ENCODE measurements around the gene LCOR. TPM values are rescaled to one million over a fixed set of nuclear protein-coding genes. Genes with fewer than 3 reads are reported as not detected.

Gene LCOR
- total RNA-seq, 4 donors from 2014 or later, result 7.7 to 2,027 (median 132) TPM

DNA sequence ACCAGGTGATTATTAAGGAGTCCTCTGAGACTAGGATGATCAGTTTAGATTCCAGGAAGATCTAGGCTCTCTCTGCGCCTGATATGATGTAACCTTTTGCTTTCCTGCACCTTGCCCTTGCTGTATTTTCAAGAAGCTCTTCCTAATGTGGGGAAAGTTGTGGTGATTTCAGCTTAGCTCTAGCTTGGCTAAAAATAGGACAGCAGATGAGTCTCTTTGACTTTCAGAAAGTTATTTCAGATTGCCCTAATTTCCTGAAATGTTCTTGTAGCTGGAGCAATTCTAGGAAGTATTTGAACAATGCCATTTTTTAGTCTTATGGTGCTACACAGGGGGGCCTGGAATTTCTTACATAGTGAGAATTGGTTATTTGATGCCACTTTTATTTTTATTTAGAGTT lies 3.8 kb downstream of the LCOR start:
- no peak for DNase-seq
- H3K4me1 ChIP-seq, result peaks cover 0 to 5% of the 10 kb centered on the region in 2 donors
- intact Hi-C loops (cut with DNase I; ENCODE audit: low total_unique reads), result loop anchor here (10.0 kb wide), 1 partner anchor 461 kb away; no protein-coding TSS in a partner anchor
- H3K36me3 ChIP-seq, result no peaks in the 10 kb centered on the region
- no peaks in the 10 kb centered on the region for H3K27me3 ChIP-seq
- no peak overlapping the region for H3K4me3 ChIP-seq
- H3K9me3 ChIP-seq, result no peaks in the 10 kb centered on the region
- TF ChIP-seq, protein P1, sequence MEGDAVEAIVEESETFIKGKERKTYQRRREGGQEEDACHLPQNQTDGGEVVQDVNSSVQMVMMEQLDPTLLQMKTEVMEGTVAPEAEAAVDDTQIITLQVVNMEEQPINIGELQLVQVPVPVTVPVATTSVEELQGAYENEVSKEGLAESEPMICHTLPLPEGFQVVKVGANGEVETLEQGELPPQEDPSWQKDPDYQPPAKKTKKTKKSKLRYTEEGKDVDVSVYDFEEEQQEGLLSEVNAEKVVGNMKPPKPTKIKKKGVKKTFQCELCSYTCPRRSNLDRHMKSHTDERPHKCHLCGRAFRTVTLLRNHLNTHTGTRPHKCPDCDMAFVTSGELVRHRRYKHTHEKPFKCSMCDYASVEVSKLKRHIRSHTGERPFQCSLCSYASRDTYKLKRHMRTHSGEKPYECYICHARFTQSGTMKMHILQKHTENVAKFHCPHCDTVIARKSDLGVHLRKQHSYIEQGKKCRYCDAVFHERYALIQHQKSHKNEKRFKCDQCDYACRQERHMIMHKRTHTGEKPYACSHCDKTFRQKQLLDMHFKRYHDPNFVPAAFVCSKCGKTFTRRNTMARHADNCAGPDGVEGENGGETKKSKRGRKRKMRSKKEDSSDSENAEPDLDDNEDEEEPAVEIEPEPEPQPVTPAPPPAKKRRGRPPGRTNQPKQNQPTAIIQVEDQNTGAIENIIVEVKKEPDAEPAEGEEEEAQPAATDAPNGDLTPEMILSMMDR (IDR thresholded peaks at IDR 0.05), result no peak
- TF ChIP-seq POLR2A (IDR thresholded peaks at IDR 0.05), result no peak
- H3K27ac ChIP-seq, result peak overlapping the region in 1 of 2 donors; percentile 45

GRCh38 chr10:96838529-96838928 lies 6.4 kb downstream of the LCOR start:
- no peak for DNase-seq
- peaks cover 0 to 5% of the 10 kb centered on the region in 2 donors for H3K4me1 ChIP-seq
- no peaks in the 10 kb centered on the region for H3K36me3 ChIP-seq
- H3K27me3 ChIP-seq, result no peaks in the 10 kb centered on the region
- no peaks in the 10 kb centered on the region for H3K9me3 ChIP-seq
- no peak overlapping the region for H3K4me3 ChIP-seq
- intact Hi-C loops (cut with DNase I; ENCODE audit: low total_unique reads), result loop anchor here (10.0 kb wide), 1 partner anchor 464 kb away; no protein-coding TSS in a partner anchor
- H3K27ac ChIP-seq, result no peak overlapping the region
- no peak for TF ChIP-seq POLR2A (IDR thresholded peaks at IDR 0.05)
- TF ChIP-seq, protein P1 (IDR thresholded peaks at IDR 0.05), result no peak

DNA sequence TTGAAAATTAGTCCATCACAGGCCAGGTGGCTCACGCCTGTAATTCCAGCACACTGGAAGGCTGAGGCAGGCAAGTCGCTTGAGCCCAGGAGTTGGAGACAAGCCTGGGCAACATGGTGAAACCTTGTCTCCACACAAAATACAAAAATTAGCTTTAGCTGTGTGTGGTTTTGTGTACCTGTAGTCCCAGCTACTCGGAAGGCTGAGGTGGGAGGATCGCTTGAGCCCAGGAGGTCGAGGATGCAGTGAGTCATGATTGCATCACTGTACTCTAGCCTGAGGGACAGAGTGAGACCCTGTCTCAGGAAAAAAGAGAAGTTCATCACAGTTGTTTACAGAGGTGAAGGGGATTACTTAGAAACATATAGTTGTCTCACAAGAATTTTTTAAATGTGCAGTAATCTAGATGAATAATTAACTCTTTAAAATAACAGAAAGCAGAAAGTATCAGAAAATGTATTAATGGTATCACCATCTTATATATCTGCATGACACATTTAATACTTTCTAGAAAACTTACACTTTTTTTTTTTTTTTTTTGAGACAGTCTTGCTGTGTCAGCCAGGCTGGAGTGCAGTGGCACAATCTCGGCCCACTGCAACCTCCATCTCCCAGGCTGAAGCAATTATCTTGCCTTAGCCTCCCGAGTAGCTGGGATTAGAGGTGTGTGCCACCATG lies 8.9 kb downstream of the LCOR start:
- Histone ChIP-seq H3K9me3 (no peaks in the 10 kb centered on the region), H3K27me3 (no peaks in the 10 kb centered on the region), H3K27ac (peak overlapping the region in 1 of 2 donors; percentile 17), H3K4me3 (no peak overlapping the region), H3K4me1 (no peaks in the 10 kb centered on the region), H3K36me3 (no peaks in the 10 kb centered on the region)
- DNase-seq, result no peak
- TF ChIP-seq, protein P1 (IDR thresholded peaks at IDR 0.05), result no peak
- TF ChIP-seq POLR2A (IDR thresholded peaks at IDR 0.05), result no peak
- intact Hi-C loops (cut with DNase I; ENCODE audit: low total_unique reads), result no loop called here

DNA sequence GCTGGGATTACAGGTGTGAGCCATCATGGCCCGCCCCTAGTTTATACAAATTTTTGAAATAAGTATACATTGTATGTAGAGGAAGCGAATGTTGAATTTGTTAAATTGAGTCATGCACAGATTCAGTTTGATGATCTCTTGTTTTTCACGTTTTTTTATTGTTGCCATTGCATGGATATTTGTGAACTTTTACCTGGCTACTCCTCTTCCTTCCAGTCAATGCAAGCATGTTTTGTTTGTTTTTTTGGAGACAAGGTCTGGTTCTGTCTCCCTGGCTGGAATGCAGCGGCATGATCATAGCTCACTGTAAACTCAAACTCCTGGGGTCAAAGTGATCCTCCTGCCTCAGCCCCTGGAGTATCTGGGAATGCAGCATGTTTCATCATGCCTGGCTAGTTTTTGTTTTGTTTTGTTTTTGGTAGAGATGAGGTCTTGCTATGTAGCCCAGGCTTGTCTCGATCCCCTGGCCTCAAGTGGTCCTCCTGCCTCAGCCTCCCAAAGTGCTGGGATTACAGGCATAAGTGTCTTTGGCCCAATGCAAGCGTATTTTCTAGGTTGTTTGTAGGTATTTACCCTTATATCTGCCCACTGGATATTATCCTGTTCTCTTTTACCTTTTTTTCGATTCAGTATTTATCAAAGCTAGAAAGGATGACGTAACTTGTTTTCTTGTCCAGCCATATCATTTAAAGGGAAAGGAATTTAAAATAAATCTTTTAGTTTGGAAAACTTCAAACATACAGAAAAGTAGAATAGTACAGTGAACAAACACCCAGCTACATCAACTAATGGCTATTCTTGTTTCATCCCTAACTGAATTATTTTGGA lies 11.0 kb downstream of the LCOR start:
- no peaks in the 10 kb centered on the region for H3K9me3 ChIP-seq
- H3K27ac ChIP-seq, result no peak overlapping the region
- H3K27me3 ChIP-seq, result no peaks in the 10 kb centered on the region
- TF ChIP-seq, protein P1 (IDR thresholded peaks at IDR 0.05), result no peak
- no peak for TF ChIP-seq POLR2A (IDR thresholded peaks at IDR 0.05)
- H3K4me3 ChIP-seq, result no peak overlapping the region
- intact Hi-C loops (cut with DNase I; ENCODE audit: low total_unique reads), result no loop called here
- H3K4me1 ChIP-seq, result no peaks in the 10 kb centered on the region
- no peaks in the 10 kb centered on the region for H3K36me3 ChIP-seq
- no peak for DNase-seq

GRCh38 chr10:96843823-96844222 lies 11.7 kb downstream of the LCOR start:
- Histone ChIP-seq H3K36me3 (no peaks in the 10 kb centered on the region), H3K27ac (no peak overlapping the region), H3K27me3 (no peaks in the 10 kb centered on the region), H3K9me3 (no peaks in the 10 kb centered on the region), H3K4me3 (no peak overlapping the region), H3K4me1 (no peaks in the 10 kb centered on the region)
- intact Hi-C loops (cut with DNase I; ENCODE audit: low total_unique reads), result no loop called here
- no peak for DNase-seq
- TF ChIP-seq, protein P1 (IDR thresholded peaks at IDR 0.05), result no peak
